WERI-Rb-1 (cell line): Measurements from ENCODE around the gene CASP14.
"Not testable (repeated sequence)": the region's sequence is repeated elsewhere in the genome, so short reads cannot be mapped to it uniquely, and the experiment has no call there.

Experiments used
- DNase-seq: peaks from one replicate; pipeline ENCODE4 v3.0.0-alpha.2; 2020
- H3K27ac ChIP-seq: fragments of 250-450 bp; sonication (Bioruptor Pico); 2 replicates; pipeline ENCODE4 v1.5.1; 2020; ENCODE audit warnings: mild to moderate bottlenecking, moderate library complexity
- H3K27me3 ChIP-seq: fragments of 250-450 bp; sonication (Bioruptor Pico); 2 replicates; pipeline ENCODE4 v1.5.1; 2021; ENCODE audit warnings: mild to moderate bottlenecking, low read depth, moderate library complexity; ENCODE audit not compliant: insufficient read depth, severe bottlenecking
- H3K36me3 ChIP-seq: fragments of 250-450 bp; sonication (Bioruptor Pico); 2 replicates; pipeline ENCODE4 v1.5.1; 2020; ENCODE audit warnings: mild to moderate bottlenecking, moderate library complexity
- H3K4me3 ChIP-seq: 2 replicates; pipeline ENCODE4 v1.5.1; 2011; ENCODE audit warnings: low read depth, mild to moderate bottlenecking, control low read depth, low read length
- H3K9me3 ChIP-seq: fragments of 250-450 bp; sonication (Bioruptor Pico); 2 replicates; pipeline ENCODE4 v1.5.1; 2021; ENCODE audit warnings: mild to moderate bottlenecking, moderate library complexity; ENCODE audit not compliant: severe bottlenecking
- TF ChIP-seq, protein P1 (sequence below): IDR thresholded peaks from 2 replicates; pipeline ENCODE4 v1.5.1; 2011; ENCODE audit warnings: low read depth, mild to moderate bottlenecking, control low read depth, inconsistent platforms, low read length

Gene CASP14

DNA sequence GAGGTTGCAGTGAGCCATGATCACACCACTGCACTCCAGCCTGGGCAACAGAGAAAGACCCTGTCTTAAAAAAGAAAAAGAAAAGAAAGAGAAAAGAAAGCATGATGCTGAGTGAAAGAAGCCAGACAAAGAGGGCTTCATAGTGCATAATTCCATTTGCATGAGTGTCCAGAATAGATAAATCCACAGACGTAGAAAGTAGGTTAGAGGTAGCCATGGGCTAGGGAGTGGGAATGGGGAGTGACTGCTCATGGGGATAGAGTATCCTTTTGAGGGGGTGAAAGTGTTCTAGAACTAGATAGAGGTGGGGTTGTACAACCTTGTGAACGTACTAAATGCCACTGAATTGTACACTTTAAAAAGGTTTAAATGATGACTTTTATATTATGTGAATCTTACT lies 25.1 kb downstream of the CASP14 start:
- no peak overlapping the region for H3K27ac ChIP-seq
- no peak overlapping the region for H3K4me3 ChIP-seq
- no peaks in the 10 kb centered on the region for H3K36me3 ChIP-seq
- no peak for DNase-seq
- no peaks in the 10 kb centered on the region for H3K9me3 ChIP-seq
- TF ChIP-seq, protein P1, sequence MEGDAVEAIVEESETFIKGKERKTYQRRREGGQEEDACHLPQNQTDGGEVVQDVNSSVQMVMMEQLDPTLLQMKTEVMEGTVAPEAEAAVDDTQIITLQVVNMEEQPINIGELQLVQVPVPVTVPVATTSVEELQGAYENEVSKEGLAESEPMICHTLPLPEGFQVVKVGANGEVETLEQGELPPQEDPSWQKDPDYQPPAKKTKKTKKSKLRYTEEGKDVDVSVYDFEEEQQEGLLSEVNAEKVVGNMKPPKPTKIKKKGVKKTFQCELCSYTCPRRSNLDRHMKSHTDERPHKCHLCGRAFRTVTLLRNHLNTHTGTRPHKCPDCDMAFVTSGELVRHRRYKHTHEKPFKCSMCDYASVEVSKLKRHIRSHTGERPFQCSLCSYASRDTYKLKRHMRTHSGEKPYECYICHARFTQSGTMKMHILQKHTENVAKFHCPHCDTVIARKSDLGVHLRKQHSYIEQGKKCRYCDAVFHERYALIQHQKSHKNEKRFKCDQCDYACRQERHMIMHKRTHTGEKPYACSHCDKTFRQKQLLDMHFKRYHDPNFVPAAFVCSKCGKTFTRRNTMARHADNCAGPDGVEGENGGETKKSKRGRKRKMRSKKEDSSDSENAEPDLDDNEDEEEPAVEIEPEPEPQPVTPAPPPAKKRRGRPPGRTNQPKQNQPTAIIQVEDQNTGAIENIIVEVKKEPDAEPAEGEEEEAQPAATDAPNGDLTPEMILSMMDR: no peak
- peaks cover 95% of the 10 kb centered on the region for H3K27me3 ChIP-seq

DNA sequence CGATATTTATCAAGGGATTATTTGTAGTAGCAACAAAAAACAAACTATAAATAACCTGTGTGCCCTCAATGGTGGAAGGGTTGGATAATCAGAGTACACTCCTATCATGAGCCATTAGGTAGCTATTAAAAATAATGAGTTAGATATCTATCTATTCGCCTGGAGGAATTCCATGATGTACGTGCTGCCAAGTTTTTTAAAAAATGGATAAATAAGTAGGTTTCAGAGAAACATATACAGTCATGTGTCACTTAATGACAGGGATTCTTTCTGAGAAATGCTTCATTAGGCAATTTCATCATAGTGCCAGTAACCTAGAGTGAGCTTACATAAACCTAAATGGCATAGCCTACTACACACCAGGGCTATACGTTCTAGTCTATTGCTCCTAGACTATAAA lies 26.5 kb downstream of the CASP14 start:
- no peak overlapping the region for H3K27ac ChIP-seq
- no peaks in the 10 kb centered on the region for H3K36me3 ChIP-seq
- no peak overlapping the region for H3K4me3 ChIP-seq
- TF ChIP-seq, protein P1: no peak
- H3K9me3 ChIP-seq: no peaks in the 10 kb centered on the region
- peaks cover 91% of the 10 kb centered on the region for H3K27me3 ChIP-seq
- DNase-seq: no peak

DNA sequence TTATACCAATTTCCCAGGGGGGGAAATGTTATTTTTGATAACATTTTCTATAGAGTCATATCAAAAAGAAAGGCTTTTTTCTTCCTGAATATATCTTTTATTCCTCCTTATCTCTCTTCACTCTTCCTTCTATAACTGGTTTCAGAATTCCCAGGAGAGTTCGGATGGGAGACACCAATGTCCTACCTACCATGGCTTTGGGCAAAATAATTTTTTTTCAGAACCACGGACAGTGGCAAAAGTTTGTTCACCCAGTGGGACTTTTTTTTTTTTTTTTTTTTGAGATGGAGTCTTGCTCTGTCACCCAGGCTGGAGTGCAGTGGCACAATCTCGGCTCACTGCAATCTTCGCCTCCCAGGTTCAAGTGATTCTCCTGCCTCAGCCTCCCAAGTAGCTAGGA lies 30.7 kb downstream of the CASP14 start:
- not testable (repeated sequence) for DNase-seq

DNA sequence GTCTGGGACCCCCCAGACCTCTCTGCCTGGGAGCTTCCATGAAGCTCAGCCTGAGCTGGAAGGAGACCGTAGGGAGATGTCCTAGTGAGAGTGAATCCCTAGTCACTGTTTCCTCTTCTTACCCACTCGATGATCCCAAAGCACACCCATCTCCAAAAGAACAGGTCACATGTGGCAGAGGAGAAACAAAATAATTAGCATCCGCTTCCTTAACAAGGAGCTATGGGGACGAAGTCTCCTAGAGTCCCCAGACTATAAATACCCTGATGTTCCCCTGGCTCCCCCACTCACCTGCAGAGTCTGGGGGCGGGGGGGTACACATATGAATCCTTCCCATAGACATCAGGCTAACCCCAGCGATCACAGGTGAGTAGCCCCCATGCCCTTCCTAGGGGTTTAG lies 32.6 kb downstream of the CASP14 start, which contains the start of gene OR1I1:
OR1I1 (plus strand) TSS at position 301 of the 400 bp plus-strand sequence. CDS start 4,855 bp downstream, outside the sequence.
- TF ChIP-seq, protein P1: no peak
- Histone ChIP-seq H3K36me3 (no peaks in the 10 kb centered on the region), H3K9me3 (no peaks in the 10 kb centered on the region), H3K27ac (no peak within 1 kb of the TSS), H3K4me3 (no peak within 1 kb of the TSS), H3K27me3 (peaks cover 86% of the 10 kb centered on the region)
- DNase-seq: no peak

More for the DNA sequence above, 30.7 kb downstream of the CASP14 start:
- H3K36me3 ChIP-seq, H3K4me3 ChIP-seq, H3K9me3 ChIP-seq, H3K27ac ChIP-seq: not testable (repeated sequence)
- H3K27me3 ChIP-seq: peaks cover 89% of the 10 kb centered on the region

DNA sequence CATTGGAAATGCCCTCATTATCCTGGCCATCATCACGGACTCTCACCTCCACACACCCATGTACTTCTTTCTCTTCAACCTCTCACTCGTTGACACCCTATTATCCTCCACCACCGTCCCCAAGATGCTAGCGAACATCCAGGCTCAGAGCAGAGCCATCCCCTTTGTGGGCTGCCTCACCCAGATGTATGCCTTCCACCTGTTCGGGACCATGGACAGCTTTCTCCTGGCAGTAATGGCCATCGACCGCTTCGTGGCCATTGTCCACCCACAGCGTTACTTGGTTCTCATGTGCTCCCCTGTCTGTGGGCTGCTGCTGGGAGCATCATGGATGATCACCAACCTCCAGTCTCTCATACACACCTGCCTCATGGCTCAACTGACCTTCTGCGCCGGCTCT lies 37.9 kb downstream of the CASP14 start:
- H3K27ac ChIP-seq: no peak overlapping the region
- H3K4me3 ChIP-seq: no peak overlapping the region
- no peak for DNase-seq
- peaks cover 68% of the 10 kb centered on the region for H3K27me3 ChIP-seq
- H3K36me3 ChIP-seq: no peaks in the 10 kb centered on the region
- TF ChIP-seq, protein P1: no peak
- H3K9me3 ChIP-seq: no peaks in the 10 kb centered on the region

DNA sequence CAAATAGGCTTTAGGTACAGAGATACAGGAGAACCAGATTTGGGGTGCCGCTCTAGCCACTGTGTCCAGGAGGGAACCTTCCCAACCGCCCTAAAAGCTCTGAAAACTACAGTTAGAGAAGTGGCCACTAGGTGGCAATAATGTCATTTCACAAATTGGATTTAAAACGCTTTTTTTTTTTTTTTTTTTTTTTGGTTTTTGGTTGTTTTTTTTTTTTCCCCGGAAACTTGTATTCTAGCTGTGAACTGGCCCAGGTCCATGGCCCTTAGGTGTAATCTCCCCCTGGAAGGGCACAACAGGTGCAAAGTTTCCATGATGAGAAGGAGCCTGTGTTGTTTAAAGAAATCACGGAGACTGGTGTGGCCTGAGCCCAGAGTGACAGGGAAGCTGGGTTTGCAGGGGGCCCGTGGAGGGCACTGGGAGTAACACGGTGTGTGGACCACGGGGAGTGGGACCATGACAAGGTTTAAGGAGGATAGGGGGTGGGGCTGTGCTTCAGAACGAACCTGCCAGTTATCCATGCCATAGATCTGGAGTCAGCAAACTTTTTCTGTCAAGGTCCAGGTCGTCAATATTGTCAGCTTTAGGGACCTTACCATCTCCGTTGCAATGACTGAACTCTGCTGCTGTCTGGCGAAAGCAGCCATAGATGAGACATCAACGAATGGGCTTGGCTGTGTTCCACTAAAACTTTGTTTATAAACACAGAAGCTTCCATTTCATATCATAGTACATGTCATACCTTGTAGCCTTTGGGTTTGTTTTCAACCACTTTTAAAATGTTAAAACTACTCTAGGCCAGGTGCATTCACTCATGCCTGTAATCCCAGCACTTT lies 42.9 kb downstream of the CASP14 start:
- Histone ChIP-seq H3K9me3 (no peaks in the 10 kb centered on the region), H3K27me3 (peaks cover 57% of the 10 kb centered on the region), H3K36me3 (no peaks in the 10 kb centered on the region), H3K4me3 (no peak overlapping the region), H3K27ac (no peak overlapping the region)
- no peak for DNase-seq
- TF ChIP-seq, protein P1: peak; percentile 35
